GM23338 (cell line): Measurements from ENCODE around the gene UBAC1. TPM values are rescaled to one million over a fixed set of nuclear protein-coding genes. Genes with fewer than 3 reads are reported as not detected.

Experiments
- ATAC-seq: fragments of 200-7000 bp; cut with Tn5 transposase; 3 replicates; pipeline ENCODE4 v1.9.1; 2020
- DNase-seq: peaks from one replicate; pipeline ENCODE4 v3.0.0-alpha.2; 2015; ENCODE audit warnings: low spot score
- H2AFZ ChIP-seq: fragments of 200-600 bp; sonication (generic); 2 replicates; pipeline ENCODE4 v1.8.0; 2016; ENCODE audit warnings: antibody characterized with exemption, mild to moderate bottlenecking, moderate library complexity
- H3F3A ChIP-seq: fragments of 200-600 bp; sonication (generic); replicated peaks from 2 replicates; pipeline ENCODE4 v1.8.0; 2017; ENCODE audit warnings: antibody characterized with exemption, mixed run types, low read depth
- H3K27ac ChIP-seq: fragments of 200-600 bp; sonication (generic); 2 replicates; pipeline ENCODE4 v1.6.1; 2016; ENCODE audit warnings: low read depth
- H3K27me3 ChIP-seq: fragments of 200-600 bp; sonication (generic); 2 replicates; pipeline ENCODE4 v1.8.0; 2016; ENCODE audit warnings: mild to moderate bottlenecking, mixed run types, moderate library complexity; ENCODE audit not compliant: insufficient read depth
- H3K36me3 ChIP-seq: fragments of 200-600 bp; sonication (generic); 2 replicates; pipeline ENCODE4 v1.8.0; 2016; ENCODE audit warnings: mild to moderate bottlenecking; ENCODE audit not compliant: insufficient read depth
- H3K4me1 ChIP-seq: fragments of 200-600 bp; sonication (generic); 2 replicates; pipeline ENCODE4 v1.8.0; 2016; ENCODE audit warnings: mild to moderate bottlenecking, moderate library complexity; ENCODE audit not compliant: insufficient read depth
- H3K4me2 ChIP-seq: fragments of 200-600 bp; sonication (generic); 2 replicates; pipeline ENCODE4 v1.7.1; 2017; ENCODE audit warnings: mixed run types
- H3K4me3 ChIP-seq: fragments of 200-600 bp; sonication (generic); 2 replicates; pipeline ENCODE4 v1.6.1; 2016; ENCODE audit warnings: mixed run types
- H3K79me2 ChIP-seq: fragments of 200-600 bp; sonication (generic); replicated peaks from 2 replicates; pipeline ENCODE4 v1.8.0; 2017; ENCODE audit warnings: mild to moderate bottlenecking; ENCODE audit not compliant: insufficient read depth
- H3K9me2 ChIP-seq: fragments of 200-600 bp; sonication (generic); 2 replicates; pipeline ENCODE4 v1.8.0; 2017; ENCODE audit not compliant: insufficient read depth
- H4K20me1 ChIP-seq: fragments of 200-600 bp; sonication (generic); replicated peaks from 2 replicates; pipeline ENCODE4 v1.8.0; 2017; ENCODE audit warnings: mild to moderate bottlenecking; ENCODE audit not compliant: insufficient read depth
- H3K27ac Mint-ChIP-seq: 2 replicates; pipeline ENCODE4 v1.8.0; 2020; ENCODE audit warnings: inconsistent platforms, mild to moderate bottlenecking, moderate library complexity, mixed read lengths
- H3K27me3 Mint-ChIP-seq: 3 replicates; pipeline ENCODE4 v1.8.0; 2022; ENCODE audit warnings: low read depth, mild to moderate bottlenecking, moderate library complexity, mixed read lengths, inconsistent platforms; ENCODE audit not compliant: insufficient read depth, poor library complexity
- H3K36me3 Mint-ChIP-seq: 3 replicates; pipeline ENCODE4 v1.8.0; 2021; ENCODE audit warnings: low read depth, mild to moderate bottlenecking, inconsistent platforms, moderate library complexity, mixed read lengths
- H3K4me1 Mint-ChIP-seq: 3 replicates; pipeline ENCODE4 v1.8.0; 2020; ENCODE audit warnings: mild to moderate bottlenecking, inconsistent platforms, mixed read lengths
- H3K4me3 Mint-ChIP-seq: 3 replicates; pipeline ENCODE4 v1.8.0; 2021; ENCODE audit warnings: moderate library complexity, mild to moderate bottlenecking, inconsistent platforms, mixed read lengths
- H3K9me3 Mint-ChIP-seq: 3 replicates; pipeline ENCODE4 v1.8.0; 2020; ENCODE audit warnings: moderate library complexity, mild to moderate bottlenecking, inconsistent platforms, mixed read lengths
- CTCF ChIP-seq, 2 experiments: fragments of 200-600 bp in 1 of 2; sonication (generic) in 1 of 2; conservative IDR thresholded peaks; 2 replicates each; pipeline versions ENCODE4 v1.5.1 to v1.6.1; 2016 to 2017; ENCODE audit warnings: antibody characterized with exemption in 2 of 2, low read depth in 2 of 2, mild to moderate bottlenecking in 2 of 2, moderate library complexity in 1 of 2
- EZH2 ChIP-seq: fragments of 200-600 bp; sonication (generic); IDR thresholded peaks from one replicate; pipeline ENCODE4 v1.8.0; 2017; ENCODE audit warnings: antibody characterized with exemption, mild to moderate bottlenecking, low read depth; ENCODE audit not compliant: unreplicated experiment
- JUNB ChIP-seq: IDR thresholded peaks from one replicate; pipeline ENCODE4 v1.6.1; 2016; ENCODE audit warnings: antibody characterized with exemption; ENCODE audit not compliant: unreplicated experiment
- POLR2AphosphoS5 ChIP-seq: IDR thresholded peaks from 2 replicates; pipeline ENCODE4 v1.6.1; 2016; ENCODE audit warnings: antibody characterized with exemption, low read depth
- STAT1 ChIP-seq: IDR thresholded peaks from one replicate; pipeline ENCODE4 v1.6.1; 2016; ENCODE audit warnings: antibody characterized with exemption; ENCODE audit not compliant: unreplicated experiment
- ZNF331 ChIP-seq: fragments of 250-450 bp; sonication (Bioruptor Pico); IDR thresholded peaks from 2 replicates; pipeline ENCODE4 v1.5.0; 2020; ENCODE audit warnings: low read depth, mild to moderate bottlenecking, moderate library complexity
- ZNF462 ChIP-seq: fragments of 250-450 bp; sonication (Bioruptor Pico); IDR thresholded peaks from 2 replicates; pipeline ENCODE4 v1.5.0; 2020; ENCODE audit warnings: mild to moderate bottlenecking, moderate library complexity
- polyA plus RNA-seq: library from polyadenylated mRNA; unstranded; fragments of >200 nt; fragmentation: Nextera tagmentation; extraction: Ambion mirVana; gene quantifications from 2 replicates; pipeline ENCODE4 v1.2.1, GENCODE V29; 2016
- total RNA-seq: library from RNA; depleted of rRNA; stranded (reverse); fragments of >200 nt; shearing (Covaris generic); gene quantifications from 2 replicates; pipeline ENCODE4 v1.2.3, GENCODE V29; 2014
- TF ChIP-seq, protein P1 (sequence below): IDR thresholded peaks from 2 replicates; pipeline ENCODE4 v1.6.1; 2016; ENCODE audit warnings: antibody characterized with exemption
- TF ChIP-seq, protein P2 (sequence below): IDR thresholded peaks from one replicate; pipeline ENCODE4 v1.6.1; 2018; ENCODE audit warnings: antibody characterized with exemption; ENCODE audit not compliant: unreplicated experiment

UBAC1 gene
- total and polyA plus RNA-seq, 2 experiments from 2014 or later = 63.2 to 86.6 TPM

DNA sequence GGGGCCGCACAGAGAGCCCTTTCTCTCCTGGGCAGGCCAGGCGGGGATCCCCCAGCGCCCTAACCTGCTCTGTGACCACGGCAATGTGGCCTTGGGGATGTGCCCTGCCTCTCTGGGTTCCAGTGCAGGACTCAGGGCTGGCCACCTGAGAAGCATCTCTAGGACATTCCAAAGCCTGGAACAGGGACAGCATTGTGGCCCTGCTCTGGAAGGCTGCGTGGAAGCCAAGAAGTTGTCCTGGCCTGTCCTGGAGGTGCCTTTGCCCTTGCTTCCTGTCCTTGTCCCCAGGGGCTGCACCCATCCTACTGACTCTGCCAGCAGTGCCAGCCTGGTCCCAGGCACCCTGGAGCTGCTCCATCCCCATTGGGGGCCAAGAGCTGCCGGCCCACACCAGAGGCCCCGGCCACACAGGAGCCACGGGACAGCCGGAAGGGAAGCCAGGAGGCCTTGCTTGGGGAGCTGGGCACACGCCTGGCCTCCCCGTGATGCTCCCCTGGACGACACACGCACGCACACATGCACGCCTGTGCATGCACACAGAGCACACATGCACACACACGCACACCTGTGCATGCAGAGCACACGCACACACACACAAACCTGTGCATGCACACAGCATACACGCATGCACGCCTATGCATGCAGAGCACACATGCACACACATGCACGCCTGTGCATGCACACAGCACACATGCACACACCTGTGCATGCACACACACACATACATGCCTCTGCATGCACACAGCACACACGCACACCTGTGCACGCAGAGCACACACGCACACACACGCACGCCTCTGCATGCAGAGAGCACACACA, 33.8 kb downstream of the UBAC1 start:
- Mint-ChIP-seq H3K9me3 (no peaks in the 10 kb centered on the region), H3K4me1 (peaks cover 5% of the 10 kb centered on the region; the same call in 1 of the 3 replicates), H3K36me3 (peaks cover 23% of the 10 kb centered on the region), H3K27me3 (peaks cover 21% of the 10 kb centered on the region), H3K4me3 (no peak overlapping the region), H3K27ac (no peak overlapping the region)
- no peaks in the 10 kb centered on the region for H3K9me2 ChIP-seq
- H3K4me2 ChIP-seq = no peak overlapping the region
- no peaks in the 10 kb centered on the region for H3K27me3 ChIP-seq
- no peak overlapping the region for H2AFZ ChIP-seq
- 0 out of 2 replicates have a peak, but pooled peaks cover 3% of the 10 kb centered on the region for H3K36me3 ChIP-seq
- no peaks in the 10 kb centered on the region for H3K4me1 ChIP-seq
- ATAC-seq (no peak), DNase-seq (no peak)
- no peak overlapping the region for H3K27ac ChIP-seq
- no peaks in the 10 kb centered on the region for H4K20me1 ChIP-seq
- no peaks in the 10 kb centered on the region for H3K79me2 ChIP-seq
- H3K4me3 ChIP-seq = no peak overlapping the region
- TF ChIP-seq CTCF (conservative IDR thresholded peaks at IDR 0.05; ENCODE audit: low read depth in 2 of 2) = no peak
- TF ChIP-seq ZNF331 (CRISPR knock-in tag) = no peak
- TF ChIP-seq ZNF462 = no peak
- TF ChIP-seq EZH2 = no peak
- no peak for TF ChIP-seq STAT1
- TF ChIP-seq, protein P1, sequence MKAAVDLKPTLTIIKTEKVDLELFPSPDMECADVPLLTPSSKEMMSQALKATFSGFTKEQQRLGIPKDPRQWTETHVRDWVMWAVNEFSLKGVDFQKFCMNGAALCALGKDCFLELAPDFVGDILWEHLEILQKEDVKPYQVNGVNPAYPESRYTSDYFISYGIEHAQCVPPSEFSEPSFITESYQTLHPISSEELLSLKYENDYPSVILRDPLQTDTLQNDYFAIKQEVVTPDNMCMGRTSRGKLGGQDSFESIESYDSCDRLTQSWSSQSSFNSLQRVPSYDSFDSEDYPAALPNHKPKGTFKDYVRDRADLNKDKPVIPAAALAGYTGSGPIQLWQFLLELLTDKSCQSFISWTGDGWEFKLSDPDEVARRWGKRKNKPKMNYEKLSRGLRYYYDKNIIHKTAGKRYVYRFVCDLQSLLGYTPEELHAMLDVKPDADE = no peak
- TF ChIP-seq JUNB = no peak
- TF ChIP-seq POLR2AphosphoS5 = no peak
- TF ChIP-seq, protein P2, sequence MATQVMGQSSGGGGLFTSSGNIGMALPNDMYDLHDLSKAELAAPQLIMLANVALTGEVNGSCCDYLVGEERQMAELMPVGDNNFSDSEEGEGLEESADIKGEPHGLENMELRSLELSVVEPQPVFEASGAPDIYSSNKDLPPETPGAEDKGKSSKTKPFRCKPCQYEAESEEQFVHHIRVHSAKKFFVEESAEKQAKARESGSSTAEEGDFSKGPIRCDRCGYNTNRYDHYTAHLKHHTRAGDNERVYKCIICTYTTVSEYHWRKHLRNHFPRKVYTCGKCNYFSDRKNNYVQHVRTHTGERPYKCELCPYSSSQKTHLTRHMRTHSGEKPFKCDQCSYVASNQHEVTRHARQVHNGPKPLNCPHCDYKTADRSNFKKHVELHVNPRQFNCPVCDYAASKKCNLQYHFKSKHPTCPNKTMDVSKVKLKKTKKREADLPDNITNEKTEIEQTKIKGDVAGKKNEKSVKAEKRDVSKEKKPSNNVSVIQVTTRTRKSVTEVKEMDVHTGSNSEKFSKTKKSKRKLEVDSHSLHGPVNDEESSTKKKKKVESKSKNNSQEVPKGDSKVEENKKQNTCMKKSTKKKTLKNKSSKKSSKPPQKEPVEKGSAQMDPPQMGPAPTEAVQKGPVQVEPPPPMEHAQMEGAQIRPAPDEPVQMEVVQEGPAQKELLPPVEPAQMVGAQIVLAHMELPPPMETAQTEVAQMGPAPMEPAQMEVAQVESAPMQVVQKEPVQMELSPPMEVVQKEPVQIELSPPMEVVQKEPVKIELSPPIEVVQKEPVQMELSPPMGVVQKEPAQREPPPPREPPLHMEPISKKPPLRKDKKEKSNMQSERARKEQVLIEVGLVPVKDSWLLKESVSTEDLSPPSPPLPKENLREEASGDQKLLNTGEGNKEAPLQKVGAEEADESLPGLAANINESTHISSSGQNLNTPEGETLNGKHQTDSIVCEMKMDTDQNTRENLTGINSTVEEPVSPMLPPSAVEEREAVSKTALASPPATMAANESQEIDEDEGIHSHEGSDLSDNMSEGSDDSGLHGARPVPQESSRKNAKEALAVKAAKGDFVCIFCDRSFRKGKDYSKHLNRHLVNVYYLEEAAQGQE = no peak
- H3F3A ChIP-seq = 0 out of 2 replicates have a peak, but pooled peaks cover 2% of the 10 kb centered on the region
